SK-N-SH (cell line): ENCODE data around the gene PFN1. TPM values are rescaled to one million over a fixed set of nuclear protein-coding genes. Genes with fewer than 3 reads are reported as not detected.

Experiments used
- CTCF ChIA-PET: fragments of 300-600, 350-600 bp; formaldehyde crosslinking; extraction: SDS; loops from one replicate; lab custom pipeline; 2021; lab: Yijun Ruan, JAX
- POLR2A ChIA-PET: fragments of 350-600 bp; sonication (Branson Sonifier 250); formaldehyde crosslinking; extraction: SDS; loops from one replicate; lab custom pipeline; 2020; ENCODE audit warnings: antibody characterized with exemption, inconsistent platforms; lab: Yijun Ruan, JAX
- DNase-seq: peaks from one replicate; pipeline ENCODE4 v3.0.0; 2012
- H2AFZ ChIP-seq: fragments of 200-600 bp; sonication (generic); 2 replicates; pipeline ENCODE4 v1.8.1; 2016; ENCODE audit warnings: antibody characterized with exemption, mild to moderate bottlenecking, low read depth
- H3F3A ChIP-seq: fragments of 200-600 bp; sonication (generic); replicated peaks from 2 replicates; pipeline ENCODE3; 2016; ENCODE audit warnings: antibody characterized with exemption, mild to moderate bottlenecking; ENCODE audit not compliant: insufficient read depth
- H3K27ac ChIP-seq, 2 experiments: fragments of 200-500 bp in 1 of 2; fragments of 200-600 bp in 1 of 2; sonication (Bioruptor generic) in 1 of 2; sonication (generic), shearing (Covaris generic) in 1 of 2; 2 replicates each; pipeline versions ENCODE4 v1.5.1 to v1.6.1; 2014 to 2016; ENCODE audit warnings: low read depth in 2 of 2, inconsistent platforms in 1 of 2, low read length in 1 of 2, mild to moderate bottlenecking in 1 of 2, mixed read lengths in 1 of 2
- H3K27me3 ChIP-seq: fragments of 200-600 bp; sonication (generic), shearing (Covaris generic); 2 replicates; pipeline ENCODE4 v1.6.1; 2016; ENCODE audit warnings: mixed run types; ENCODE audit not compliant: insufficient read depth
- H3K36me3 ChIP-seq, 2 experiments: fragments of 200-500 bp in 1 of 2; fragments of 200-600 bp in 1 of 2; sonication (Bioruptor generic) in 1 of 2; sonication (generic) in 1 of 2; replicated peaks in 1 of 2; 2 replicates each; pipeline versions ENCODE3 to v1.5.1; 2014 to 2016; ENCODE audit warnings: low read length in 1 of 2, mild to moderate bottlenecking in 1 of 2; ENCODE audit not compliant: insufficient read depth in 2 of 2, control insufficient read depth in 1 of 2
- H3K4me1 ChIP-seq, 2 experiments: fragments of 200-500 bp in 1 of 2; fragments of 200-600 bp in 1 of 2; sonication (Bioruptor generic) in 1 of 2; sonication (generic), shearing (Covaris generic) in 1 of 2; 2 replicates each; pipeline versions ENCODE4 v1.5.1 to v1.6.1; 2014 to 2016; ENCODE audit warnings: low read depth in 1 of 2, low read length in 1 of 2, mixed run types in 1 of 2; ENCODE audit not compliant: insufficient read depth in 2 of 2, control insufficient read depth in 1 of 2
- H3K4me2 ChIP-seq: fragments of 200-600 bp; sonication (generic), shearing (Covaris generic); 2 replicates; pipeline ENCODE4 v1.6.1; 2017; ENCODE audit warnings: mixed run types
- H3K4me3 ChIP-seq, 2 experiments: fragments of 200-500 bp in 1 of 2; fragments of 200-600 bp in 1 of 2; sonication (Bioruptor generic) in 1 of 2; sonication (generic), shearing (Covaris generic) in 1 of 2; 2 replicates each; pipeline versions ENCODE4 v1.5.1 to v1.8.1; 2014 to 2016; ENCODE audit warnings: low read depth in 2 of 2, inconsistent platforms in 1 of 2, low read length in 1 of 2, mild to moderate bottlenecking in 1 of 2, mixed read lengths in 1 of 2, moderate library complexity in 1 of 2
- H3K79me2 ChIP-seq: fragments of 200-600 bp; sonication (generic); 2 replicates; pipeline ENCODE4 v1.8.1; 2017; ENCODE audit warnings: mild to moderate bottlenecking; ENCODE audit not compliant: insufficient read depth
- H3K9ac ChIP-seq: fragments of 200-600 bp; sonication (generic); 2 replicates; pipeline ENCODE4 v1.6.1; 2017; ENCODE audit warnings: mixed run types
- H3K9me2 ChIP-seq: fragments of 200-600 bp; sonication (generic); 2 replicates; pipeline ENCODE4 v1.6.1; 2017; ENCODE audit warnings: mixed run types
- H3K9me3 ChIP-seq: fragments of 200-600 bp; sonication (generic); 2 replicates; pipeline ENCODE4 v1.6.1; 2017; ENCODE audit warnings: mixed run types, mild to moderate bottlenecking, moderate library complexity
- H4K20me1 ChIP-seq: fragments of 200-600 bp; sonication (generic); 2 replicates; pipeline ENCODE4 v1.6.1; 2017; ENCODE audit warnings: mild to moderate bottlenecking, mixed run types; ENCODE audit not compliant: insufficient read depth
- CHD2 ChIP-seq: fragments of 150-350 bp; IDR thresholded peaks from 2 replicates; pipeline ENCODE4 v1.6.1; 2018; ENCODE audit warnings: low read length; ENCODE audit not compliant: partially characterized antibody
- CTCF ChIP-seq: fragments of 200-600 bp; sonication (generic); IDR thresholded peaks from 2 replicates; pipeline ENCODE4 v1.6.1; 2017; ENCODE audit warnings: antibody characterized with exemption, mild to moderate bottlenecking, moderate library complexity
- EP300 ChIP-seq, 2 experiments: IDR thresholded peaks; 2 replicates each; pipeline versions ENCODE4 v1.4.0 to v1.6.1; 2012; ENCODE audit warnings: borderline replicate concordance in 1 of 2, low read depth in 1 of 2, low read length in 1 of 2
- EZH2phosphoT487 ChIP-seq: fragments of 200-600 bp; sonication (generic); IDR thresholded peaks from 2 replicates; pipeline ENCODE4 v1.6.1; 2017; ENCODE audit warnings: low read depth, mixed run types, mild to moderate bottlenecking, antibody characterized with exemption, moderate library complexity, borderline replicate concordance
- FOSL2 ChIP-seq: IDR thresholded peaks from 2 replicates; pipeline ENCODE4 v1.4.0; 2012; ENCODE audit warnings: low read depth, mild to moderate bottlenecking, moderate library complexity, borderline replicate concordance
- FOXJ3 ChIP-seq: sonication (generic); formaldehyde crosslinking; IDR thresholded peaks from 2 replicates; pipeline ENCODE4 v1.5.1; 2020; ENCODE audit warnings: mild to moderate bottlenecking, missing genetic modification reagents
- GABPA ChIP-seq: IDR thresholded peaks from 2 replicates; pipeline ENCODE4 v1.4.0; 2012; ENCODE audit warnings: low read depth, mild to moderate bottlenecking
- JUND ChIP-seq: IDR thresholded peaks from 2 replicates; pipeline ENCODE4 v1.4.0; 2012
- MAX ChIP-seq: IDR thresholded peaks from 2 replicates; pipeline ENCODE4 v1.4.0; 2012; ENCODE audit warnings: low read depth
- MXI1 ChIP-seq: IDR thresholded peaks from 2 replicates; pipeline ENCODE4 v1.6.1; 2012; ENCODE audit warnings: mild to moderate bottlenecking, low read depth, low read length, improper control_type of control experiment
- NFIC ChIP-seq: IDR thresholded peaks from 2 replicates; pipeline ENCODE4 v1.4.0; 2012; ENCODE audit warnings: borderline replicate concordance
- POLR2AphosphoS5 ChIP-seq: IDR thresholded peaks from 2 replicates; pipeline ENCODE4 v1.6.1; 2012; ENCODE audit warnings: low read depth, low read length
- RAD21 ChIP-seq: IDR thresholded peaks from 2 replicates; pipeline ENCODE4 v1.6.1; 2012; ENCODE audit warnings: mild to moderate bottlenecking, low read length
- RCOR1 ChIP-seq: fragments of 150-350 bp; IDR thresholded peaks from 2 replicates; pipeline ENCODE4 v1.6.1; 2017; ENCODE audit warnings: antibody characterized with exemption, low read length
- REST ChIP-seq: IDR thresholded peaks from 2 replicates; pipeline ENCODE4 v1.6.1; 2012; ENCODE audit warnings: mild to moderate bottlenecking, low read depth, low read length, moderate library complexity
- RXRA ChIP-seq: IDR thresholded peaks from 2 replicates; pipeline ENCODE4 v1.4.0; 2012; ENCODE audit warnings: low read depth, mild to moderate bottlenecking, borderline replicate concordance
- SIN3A ChIP-seq: IDR thresholded peaks from 2 replicates; pipeline ENCODE4 v1.6.1; 2012; ENCODE audit warnings: low read depth, mild to moderate bottlenecking, low read length, moderate library complexity, borderline replicate concordance
- SMC3 ChIP-seq: IDR thresholded peaks from 2 replicates; pipeline ENCODE4 v1.6.1; 2012; ENCODE audit warnings: low read depth, low read length, improper control_type of control experiment
- TAF1 ChIP-seq: IDR thresholded peaks from 2 replicates; pipeline ENCODE4 v1.6.1; 2012; ENCODE audit warnings: low read depth, mild to moderate bottlenecking, low read length, moderate library complexity, borderline replicate concordance
- TCF12 ChIP-seq: IDR thresholded peaks from 2 replicates; pipeline ENCODE4 v1.4.0; 2012
- USF1 ChIP-seq: IDR thresholded peaks from 2 replicates; pipeline ENCODE4 v1.4.0; 2012; ENCODE audit warnings: low read depth, borderline replicate concordance
- YY1 ChIP-seq: IDR thresholded peaks from 2 replicates; pipeline ENCODE4 v1.4.0; 2012; ENCODE audit warnings: low read depth, mild to moderate bottlenecking
- WGBS: methylation state at CpG from one replicate; pipeline ENCODE4 v1.1.6; 2017; ENCODE audit warnings: low lambda C conversion rate; 5-methylcytosine and 5-hydroxymethylcytosine counted together
- polyA plus RNA-seq, 3 experiments: library from polyadenylated mRNA; depleted of rRNA; stranded (reverse); fragments of >200 nt; gene quantifications; 2 replicates each; pipeline ENCODE4 v1.2.3, GENCODE V29; 2012

PFN1 gene
- polyA plus RNA-seq, 1 of the 3 experiments (the other 2 are of a cell fraction): 2,484 TPM

- Histone ChIP-seq H3K36me3 (peaks cover 14 to 16% of the 10 kb centered on the region in 2 experiments), H3K9me3 (no peaks in the 10 kb centered on the region), H3K4me1 (peaks cover 13 to 29% of the 10 kb centered on the region in 2 experiments; a peak in 2 of 4 replicates), H3K4me3 (no peak overlapping the region), H3F3A (peaks cover 23% of the 10 kb centered on the region), H3K79me2 (peaks cover 38% of the 10 kb centered on the region), H3K4me2 (no peak overlapping the region; the same call in 1 of the 2 replicates), H4K20me1 (no peaks in the 10 kb centered on the region), H3K27ac (no peak overlapping the region), H2AFZ (no peak overlapping the region), H3K27me3 (no peaks in the 10 kb centered on the region), H3K9ac (no peak overlapping the region), H3K9me2 (no peaks in the 10 kb centered on the region)
- ChIA-PET CTCF (interaction anchor here (2.3 kb wide), 1 partner anchor 28 kb away, joined by 11 read pairs; no protein-coding TSS in a partner anchor), POLR2A (no interaction called here)
- no peak for DNase-seq
- 97% methylated on average over 15 of the region's 16 CpGs for WGBS
- TF ChIP-seq SMC3 (no peak), CTCF (no peak), MXI1 (no peak), RAD21 (no peak), EZH2phosphoT487 (no peak), FOSL2 (no peak), TCF12 (no peak), YY1 (no peak), POLR2AphosphoS5 (no peak), GABPA (no peak), SIN3A (no peak), FOXJ3 (CRISPR knock-in tag) (no peak)
These were observed 10.8 kb downstream of the PFN1 start for GRCh38 chr17:4937553-4937952.

- DNase-seq: no peak
- Histone ChIP-seq H3K27ac (no peak overlapping the region), H3K36me3 (peaks cover 11 to 16% of the 10 kb centered on the region in 2 experiments), H3K9ac (no peak overlapping the region), H3K9me3 (no peaks in the 10 kb centered on the region), H3K4me1 (peaks cover 10 to 28% of the 10 kb centered on the region in 2 experiments; a peak in 2 of 4 replicates), H3K27me3 (no peaks in the 10 kb centered on the region), H3K9me2 (no peaks in the 10 kb centered on the region), H3F3A (peaks cover 12% of the 10 kb centered on the region), H3K4me3 (no peak overlapping the region), H3K4me2 (no peak overlapping the region), H2AFZ (no peak overlapping the region), H4K20me1 (no peaks in the 10 kb centered on the region), H3K79me2 (peaks cover 27% of the 10 kb centered on the region)
- POLR2A ChIA-PET: interaction anchor here (0.6 kb wide), 1 partner anchor 58 kb away, joined by 4 read pairs; no protein-coding TSS in a partner anchor
- CTCF ChIA-PET: interaction anchor here (1.7 to 2.3 kb wide), 2 partner anchors 12 to 27 kb away, joined by 5 to 11 read pairs; no protein-coding TSS in a partner anchor
- 100% methylated on average over 3 of the region's 3 CpGs for WGBS
- no peak for TF ChIP-seq NFIC
- TF ChIP-seq EP300 (IDR thresholded peaks at IDR 0.05; ENCODE audit: borderline replicate concordance in 1 of 2, low read depth in 1 of 2, low read length in 1 of 2): no peak
- no peak for TF ChIP-seq JUND
- no peak for TF ChIP-seq USF1
- TF ChIP-seq CHD2: no peak
- no peak for TF ChIP-seq MAX
- TF ChIP-seq TCF12: no peak
- TF ChIP-seq RXRA: no peak
- no peak for TF ChIP-seq TAF1
- no peak for TF ChIP-seq RCOR1
- TF ChIP-seq REST: no peak
These were observed 11.9 kb downstream of the PFN1 start for GRCh38 chr17:4936436-4936835.
